KMS-11 (cell line): Measurements from ENCODE around the gene SEMA4C.

ENCODE experiments used
- H2AFZ ChIP-seq: fragments of 200-600 bp; sonication (generic); 2 replicates; pipeline ENCODE4 v1.6.1; 2016; ENCODE audit warnings: antibody characterized with exemption, mixed run types, low read depth
- H3K27ac ChIP-seq: fragments of 200-600 bp; sonication (generic); 2 replicates; pipeline ENCODE4 v1.6.1; 2016; ENCODE audit warnings: mild to moderate bottlenecking, mixed run types
- H3K27me3 ChIP-seq: fragments of 200-600 bp; sonication (generic); 2 replicates; pipeline ENCODE4 v1.6.1; 2017; ENCODE audit warnings: mild to moderate bottlenecking, low read depth, mixed run types, moderate library complexity; ENCODE audit not compliant: insufficient read depth
- H3K36me3 ChIP-seq: fragments of 200-600 bp; sonication (generic); 2 replicates; pipeline ENCODE4 v1.6.1; 2017; ENCODE audit warnings: mild to moderate bottlenecking, mixed run types; ENCODE audit not compliant: insufficient read depth
- H3K4me1 ChIP-seq: fragments of 200-600 bp; sonication (generic); 2 replicates; pipeline ENCODE4 v1.6.1; 2016; ENCODE audit warnings: mild to moderate bottlenecking, low read depth, mixed run types; ENCODE audit not compliant: poor library complexity, severe bottlenecking
- H3K4me2 ChIP-seq: fragments of 200-600 bp; sonication (generic); 2 replicates; pipeline ENCODE4 v1.7.0; 2016; ENCODE audit warnings: mild to moderate bottlenecking, mixed run types
- H3K4me3 ChIP-seq: fragments of 200-600 bp; sonication (generic); IDR thresholded peaks from 2 replicates; pipeline ENCODE4 v1.6.1; 2017; ENCODE audit warnings: low read depth, low read length, mixed read lengths; ENCODE audit not compliant: insufficient read depth
- H3K79me2 ChIP-seq: fragments of 200-600 bp; sonication (generic); 2 replicates; pipeline ENCODE4 v1.6.1; 2016; ENCODE audit warnings: low read depth, mixed run types; ENCODE audit not compliant: insufficient read depth
- H3K9ac ChIP-seq: fragments of 200-600 bp; sonication (generic); 2 replicates; pipeline ENCODE4 v1.6.1; 2016; ENCODE audit warnings: mild to moderate bottlenecking, mixed run types
- H4K20me1 ChIP-seq: fragments of 200-600 bp; sonication (generic); 2 replicates; pipeline ENCODE4 v1.6.1; 2016; ENCODE audit warnings: mild to moderate bottlenecking, mixed run types; ENCODE audit not compliant: insufficient read depth
- CTCF ChIP-seq: fragments of 200-600 bp; sonication (generic); conservative IDR thresholded peaks from 2 replicates; pipeline ENCODE4 v1.6.1; 2017; ENCODE audit warnings: low read depth, mild to moderate bottlenecking, antibody characterized with exemption, low read length, moderate library complexity, mixed read lengths

Gene SEMA4C

GRCh38 chr2:96839293-96839874, 30.5 kb downstream of the SEMA4C start:
- H3K9ac ChIP-seq = no peak overlapping the region; the same call in 1 of the 2 replicates
- H3K4me2 ChIP-seq = peak overlapping the region; percentile 37
- no peak overlapping the region for H2AFZ ChIP-seq
- H3K36me3 ChIP-seq = no peaks in the 10 kb centered on the region
- no peaks in the 10 kb centered on the region for H3K27me3 ChIP-seq
- peaks cover 63% of the 10 kb centered on the region for H3K4me1 ChIP-seq
- no peaks in the 10 kb centered on the region for H4K20me1 ChIP-seq
- no peaks in the 10 kb centered on the region for H3K79me2 ChIP-seq
- H3K4me3 ChIP-seq = no peak overlapping the region
- peak overlapping the region; percentile 55 for H3K27ac ChIP-seq
- no peak for TF ChIP-seq CTCF

GRCh38 chr2:96838345-96839292, 31.3 kb downstream of the SEMA4C start:
- H3K4me3 ChIP-seq = no peak overlapping the region
- no peaks in the 10 kb centered on the region for H3K36me3 ChIP-seq
- no peak overlapping the region; the same call in 1 of the 2 replicates for H3K9ac ChIP-seq
- no peaks in the 10 kb centered on the region for H3K27me3 ChIP-seq
- no peak for TF ChIP-seq CTCF
- H3K4me1 ChIP-seq = peaks cover 55% of the 10 kb centered on the region
- peak overlapping the region; percentile 37; the same call in 1 of the 2 replicates for H3K4me2 ChIP-seq
- no peaks in the 10 kb centered on the region for H3K79me2 ChIP-seq
- H4K20me1 ChIP-seq = no peaks in the 10 kb centered on the region
- no peak overlapping the region for H2AFZ ChIP-seq
- peak overlapping the region; percentile 55 for H3K27ac ChIP-seq

DNA sequence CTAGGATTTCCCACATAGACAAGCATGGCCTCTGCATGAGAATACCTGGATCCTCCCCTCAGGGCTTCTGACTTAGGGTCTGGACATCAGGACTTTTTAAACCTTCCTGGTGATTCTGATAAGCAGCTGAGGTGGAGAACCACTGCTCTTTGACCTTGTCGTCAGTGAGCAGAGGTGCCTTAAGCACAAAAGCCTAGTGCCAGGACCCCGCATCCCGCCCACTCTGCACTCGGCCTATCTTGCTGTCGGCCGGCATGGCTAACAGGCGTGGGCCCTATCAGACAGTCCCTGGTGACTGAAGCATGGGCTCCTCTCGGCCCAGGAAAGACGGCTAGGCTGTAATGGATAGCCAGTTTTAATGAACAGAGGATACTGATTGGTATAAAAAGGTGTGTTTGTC, 32.3 kb downstream of the SEMA4C start:
- TF ChIP-seq CTCF = no peak
- no peaks in the 10 kb centered on the region for H3K36me3 ChIP-seq
- no peak overlapping the region for H3K4me3 ChIP-seq
- H3K9ac ChIP-seq = no peak overlapping the region
- H3K27ac ChIP-seq = no peak overlapping the region
- no peak overlapping the region for H3K4me2 ChIP-seq
- H3K79me2 ChIP-seq = no peaks in the 10 kb centered on the region
- H4K20me1 ChIP-seq = no peaks in the 10 kb centered on the region
- no peak overlapping the region for H2AFZ ChIP-seq
- H3K4me1 ChIP-seq = peaks cover 45% of the 10 kb centered on the region
- no peaks in the 10 kb centered on the region for H3K27me3 ChIP-seq

- Histone ChIP-seq H2AFZ (no peak overlapping the region), H3K4me3 (no peak overlapping the region), H3K79me2 (no peaks in the 10 kb centered on the region), H3K27ac (no peak overlapping the region), H3K27me3 (no peaks in the 10 kb centered on the region), H3K4me2 (no peak overlapping the region), H3K36me3 (no peaks in the 10 kb centered on the region), H3K4me1 (peaks cover 44% of the 10 kb centered on the region), H3K9ac (no peak overlapping the region), H4K20me1 (no peaks in the 10 kb centered on the region)
- TF ChIP-seq CTCF = no peak
Measured at GRCh38 chr2:96835830-96836229, 34.0 kb downstream of the SEMA4C start.
